ENCODE results near the gene MOCS1.

DNA sequence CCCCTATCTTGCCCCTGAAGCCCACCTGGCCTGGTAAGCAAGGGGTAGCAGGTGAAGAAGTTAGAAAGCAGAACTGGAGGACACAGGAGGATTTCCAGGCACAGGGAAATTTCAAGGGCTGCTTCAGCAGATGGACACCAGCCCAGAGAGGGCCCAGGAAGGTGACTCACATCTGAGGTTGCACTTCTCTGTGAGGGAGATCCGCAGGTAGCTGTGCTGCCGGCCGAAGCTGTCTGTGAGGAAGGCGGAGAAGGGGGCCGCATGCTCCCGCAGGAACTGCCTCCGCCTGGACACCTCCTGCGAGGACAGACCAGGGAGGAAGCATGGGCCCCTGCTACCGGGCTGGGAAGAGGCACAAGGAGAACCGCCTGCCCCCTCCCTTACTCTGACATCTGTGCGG is 7.1 kb downstream of the MOCS1 start:
- no peak for TF ChIP-seq SRF (CRISPR knock-in tag; IDR thresholded peaks at IDR 0.05)
- TF ChIP-seq, protein P1, sequence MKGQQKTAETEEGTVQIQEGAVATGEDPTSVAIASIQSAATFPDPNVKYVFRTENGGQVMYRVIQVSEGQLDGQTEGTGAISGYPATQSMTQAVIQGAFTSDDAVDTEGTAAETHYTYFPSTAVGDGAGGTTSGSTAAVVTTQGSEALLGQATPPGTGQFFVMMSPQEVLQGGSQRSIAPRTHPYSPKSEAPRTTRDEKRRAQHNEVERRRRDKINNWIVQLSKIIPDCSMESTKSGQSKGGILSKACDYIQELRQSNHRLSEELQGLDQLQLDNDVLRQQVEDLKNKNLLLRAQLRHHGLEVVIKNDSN (CRISPR knock-in tag; IDR thresholded peaks at IDR 0.05): no peak
